Measurements from ENCODE around the gene PRODH2.

The PRODH2 gene, protein sequence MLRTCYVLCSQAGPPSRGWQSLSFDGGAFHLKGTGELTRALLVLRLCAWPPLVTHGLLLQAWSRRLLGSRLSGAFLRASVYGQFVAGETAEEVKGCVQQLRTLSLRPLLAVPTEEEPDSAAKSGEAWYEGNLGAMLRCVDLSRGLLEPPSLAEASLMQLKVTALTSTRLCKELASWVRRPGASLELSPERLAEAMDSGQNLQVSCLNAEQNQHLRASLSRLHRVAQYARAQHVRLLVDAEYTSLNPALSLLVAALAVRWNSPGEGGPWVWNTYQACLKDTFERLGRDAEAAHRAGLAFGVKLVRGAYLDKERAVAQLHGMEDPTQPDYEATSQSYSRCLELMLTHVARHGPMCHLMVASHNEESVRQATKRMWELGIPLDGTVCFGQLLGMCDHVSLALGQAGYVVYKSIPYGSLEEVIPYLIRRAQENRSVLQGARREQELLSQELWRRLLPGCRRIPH

DNA sequence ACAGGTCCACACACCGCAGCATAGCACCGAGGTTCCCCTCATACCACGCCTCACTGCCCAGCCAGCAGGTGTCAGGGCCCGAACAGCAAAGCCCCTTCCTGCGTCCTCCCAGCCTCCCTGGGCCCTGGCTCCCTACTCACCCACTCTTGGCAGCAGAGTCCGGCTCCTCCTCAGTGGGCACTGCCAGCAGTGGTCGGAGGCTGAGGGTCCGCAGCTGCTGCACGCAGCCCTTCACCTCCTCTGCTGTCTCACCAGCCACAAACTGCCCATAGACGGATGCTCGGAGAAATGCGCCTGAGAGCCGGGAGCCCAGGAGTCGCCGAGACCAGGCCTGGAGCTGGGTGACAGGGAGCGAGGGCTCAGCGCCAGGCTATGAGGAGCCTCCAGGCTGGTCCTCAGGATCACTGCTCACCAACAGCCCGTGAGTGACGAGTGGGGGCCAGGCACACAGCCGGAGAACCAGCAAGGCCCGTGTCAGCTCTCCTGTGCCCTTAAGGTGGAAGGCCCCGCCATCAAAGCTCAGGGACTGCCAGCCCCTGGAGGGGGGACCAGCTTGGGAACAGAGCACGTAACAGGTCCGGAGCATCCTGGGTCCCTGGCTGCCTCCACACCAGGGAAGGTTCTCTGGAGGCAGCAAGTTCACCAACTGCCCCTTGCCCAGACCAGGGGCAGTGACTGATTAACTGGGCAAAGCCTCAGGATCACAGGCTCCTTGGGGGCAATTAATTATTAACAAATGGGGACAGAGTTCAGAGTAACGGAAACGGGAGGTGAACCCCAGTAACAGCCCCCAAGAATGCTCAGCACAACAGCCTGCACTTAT lies at the start of gene PRODH2:
Gene PRODH2 (minus strand): TSS at position 626 of the 823 bp plus-strand sequence. CDS start 40 bp downstream, at position 586.
- DNase-seq (ENCODE audit: low read depth), result no peak

DNA sequence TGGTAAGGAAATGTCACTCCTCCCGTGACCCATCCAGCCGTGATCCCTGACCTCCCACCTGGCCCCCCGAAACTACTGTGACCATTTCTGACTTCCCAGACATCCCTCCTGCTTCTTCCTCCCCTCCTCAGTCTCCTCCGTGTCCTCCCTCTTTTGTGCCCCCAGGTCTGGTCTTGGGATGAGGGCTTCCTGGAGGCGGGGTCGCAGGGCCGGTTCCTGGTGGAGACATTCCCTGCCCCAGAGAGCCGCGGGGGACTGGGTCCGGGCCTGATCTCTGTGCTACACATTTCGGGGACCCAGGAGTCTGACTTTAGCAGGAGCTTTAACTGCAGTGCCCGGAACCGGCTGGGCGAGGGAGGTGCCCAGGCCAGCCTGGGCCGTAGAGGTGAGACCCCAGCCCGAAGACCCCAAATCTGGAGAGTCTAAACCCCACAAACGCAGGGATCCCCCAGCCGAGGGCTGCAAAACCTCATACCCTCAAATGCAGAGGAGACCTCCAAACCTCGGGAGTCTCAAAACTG lies 49.1 kb upstream of the PRODH2 start:
- DNase-seq (ENCODE audit: low read depth), result no peak

DNA sequence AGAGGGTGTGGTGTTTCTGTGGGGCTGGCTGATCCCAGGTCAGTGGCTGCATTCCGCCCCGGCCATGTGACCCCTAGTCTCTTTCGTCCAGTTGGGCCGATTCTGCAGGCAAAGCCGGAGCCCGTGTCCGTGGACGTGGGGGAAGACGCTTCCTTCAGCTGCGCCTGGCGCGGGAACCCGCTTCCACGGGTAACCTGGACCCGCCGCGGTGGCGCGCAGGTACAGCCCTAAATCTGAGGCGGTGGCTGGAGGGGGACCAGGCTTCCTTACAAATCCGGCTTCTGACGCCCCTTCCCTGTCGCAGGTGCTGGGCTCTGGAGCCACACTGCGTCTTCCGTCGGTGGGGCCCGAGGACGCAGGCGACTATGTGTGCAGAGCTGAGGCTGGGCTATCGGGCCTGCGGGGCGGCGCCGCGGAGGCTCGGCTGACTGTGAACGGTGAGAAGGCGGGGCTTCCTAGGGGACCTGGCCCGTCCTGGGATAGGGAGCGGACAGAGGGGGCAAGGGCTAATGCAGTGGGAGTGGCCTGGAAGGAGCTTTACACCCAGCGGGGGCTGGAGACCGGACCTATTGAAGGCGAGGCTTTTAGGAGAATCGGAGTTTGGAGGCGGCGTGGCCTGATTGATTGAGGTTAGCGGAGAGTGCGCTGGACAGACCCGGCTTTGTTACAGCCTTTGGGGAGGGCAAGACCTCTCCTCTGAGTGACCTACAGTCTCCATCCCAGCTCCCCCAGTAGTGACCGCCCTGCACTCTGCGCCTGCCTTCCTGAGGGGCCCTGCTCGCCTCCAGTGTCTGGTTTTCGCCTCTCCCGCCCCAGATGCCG lies 48.4 kb upstream of the PRODH2 start:
- DNase-seq (ENCODE audit: low read depth), result no peak

DNA sequence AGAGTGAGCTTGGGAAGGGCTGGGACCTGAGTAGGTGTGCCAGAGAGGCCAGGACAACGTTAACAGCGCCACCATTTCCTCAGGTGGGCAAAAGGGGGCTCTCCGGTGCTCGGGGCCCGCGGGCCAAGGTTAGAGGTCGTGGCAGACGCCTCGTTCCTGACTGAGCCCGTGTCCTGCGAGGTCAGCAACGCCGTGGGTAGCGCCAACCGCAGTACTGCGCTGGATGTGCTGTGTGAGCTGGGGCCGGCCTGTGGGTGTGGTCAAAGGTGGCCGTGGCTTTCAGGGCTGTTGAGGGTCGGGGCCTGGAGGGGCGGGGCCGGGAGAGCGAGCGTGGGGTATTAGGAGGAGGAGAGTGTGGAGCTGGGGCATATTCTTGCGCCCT lies 47.8 kb upstream of the PRODH2 start:
- DNase-seq (ENCODE audit: low read depth), result no peak

DNA sequence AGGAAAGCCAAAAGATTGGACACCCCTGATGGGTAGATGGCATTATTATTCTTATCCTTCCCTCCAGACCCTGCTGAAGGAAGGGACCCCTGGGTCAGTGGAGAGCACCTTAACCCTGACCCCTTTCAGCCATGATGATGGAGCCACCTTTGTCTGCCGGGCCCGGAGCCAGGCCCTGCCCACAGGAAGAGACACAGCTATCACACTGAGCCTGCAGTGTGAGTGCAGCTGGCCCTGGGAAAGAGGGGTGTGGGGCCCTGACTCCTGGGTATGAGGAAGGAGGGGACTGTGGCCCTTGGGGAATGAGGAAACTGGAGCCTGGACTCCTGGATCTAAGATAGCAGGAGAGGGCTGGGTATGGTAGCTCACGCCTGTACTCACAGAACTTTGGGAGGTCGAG lies 46.8 kb upstream of the PRODH2 start:
- no peak for DNase-seq (ENCODE audit: low read depth)

DNA sequence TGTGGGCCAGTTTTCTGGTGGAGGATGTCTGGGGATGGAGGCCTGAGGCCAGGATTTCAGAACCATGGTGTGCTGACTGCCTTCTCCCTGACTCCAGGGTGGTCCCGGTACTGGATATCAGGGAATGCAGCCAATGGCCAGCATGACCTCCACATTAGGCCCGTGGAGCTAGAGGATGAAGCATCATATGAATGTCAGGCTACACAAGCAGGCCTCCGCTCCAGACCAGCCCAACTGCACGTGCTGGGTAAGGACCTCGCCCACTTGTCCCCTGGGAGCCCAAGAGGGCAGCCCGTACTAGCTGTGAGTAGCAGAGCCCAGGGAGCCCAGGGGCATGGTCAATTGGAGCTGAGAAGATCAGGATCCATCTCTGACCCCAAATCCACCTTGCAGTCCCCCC lies 45.7 kb upstream of the PRODH2 start:
- no peak for DNase-seq (ENCODE audit: low read depth)

DNA sequence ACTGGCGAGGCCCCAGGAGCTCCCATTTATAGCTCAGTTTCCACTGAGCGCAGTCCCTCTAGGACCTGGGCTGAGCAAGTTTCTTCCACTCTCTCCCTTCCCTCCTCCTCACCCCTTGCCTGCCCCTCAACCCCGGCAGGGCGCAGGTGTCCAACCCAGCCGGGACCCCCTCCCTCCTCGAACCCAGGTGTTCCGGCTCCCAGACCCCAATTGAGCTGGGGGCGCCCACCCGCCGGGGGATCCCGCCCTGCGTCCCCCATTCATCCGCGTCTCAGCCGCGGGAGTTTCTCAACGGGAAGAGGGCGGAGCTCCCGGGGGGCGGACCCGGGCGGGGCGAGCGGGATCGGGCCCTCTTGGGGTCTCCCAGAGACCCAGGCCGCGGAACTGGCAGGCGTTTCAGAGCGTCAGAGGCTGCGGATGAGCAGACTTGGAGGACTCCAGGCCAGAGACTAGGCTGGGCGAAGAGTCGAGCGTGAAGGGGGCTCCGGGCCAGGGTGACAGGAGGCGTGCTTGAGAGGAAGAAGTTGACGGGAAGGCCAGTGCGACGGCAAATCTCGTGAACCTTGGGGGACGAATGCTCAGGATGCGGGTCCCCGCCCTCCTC lies 44.0 kb upstream of the PRODH2 start, which contains the start of gene KIRREL2:
Gene KIRREL2 (plus strand): TSS at position 366 of the 604 bp plus-strand sequence. CDS start 209 bp downstream, at position 575.
- DNase-seq (ENCODE audit: low read depth), result no peak

DNA sequence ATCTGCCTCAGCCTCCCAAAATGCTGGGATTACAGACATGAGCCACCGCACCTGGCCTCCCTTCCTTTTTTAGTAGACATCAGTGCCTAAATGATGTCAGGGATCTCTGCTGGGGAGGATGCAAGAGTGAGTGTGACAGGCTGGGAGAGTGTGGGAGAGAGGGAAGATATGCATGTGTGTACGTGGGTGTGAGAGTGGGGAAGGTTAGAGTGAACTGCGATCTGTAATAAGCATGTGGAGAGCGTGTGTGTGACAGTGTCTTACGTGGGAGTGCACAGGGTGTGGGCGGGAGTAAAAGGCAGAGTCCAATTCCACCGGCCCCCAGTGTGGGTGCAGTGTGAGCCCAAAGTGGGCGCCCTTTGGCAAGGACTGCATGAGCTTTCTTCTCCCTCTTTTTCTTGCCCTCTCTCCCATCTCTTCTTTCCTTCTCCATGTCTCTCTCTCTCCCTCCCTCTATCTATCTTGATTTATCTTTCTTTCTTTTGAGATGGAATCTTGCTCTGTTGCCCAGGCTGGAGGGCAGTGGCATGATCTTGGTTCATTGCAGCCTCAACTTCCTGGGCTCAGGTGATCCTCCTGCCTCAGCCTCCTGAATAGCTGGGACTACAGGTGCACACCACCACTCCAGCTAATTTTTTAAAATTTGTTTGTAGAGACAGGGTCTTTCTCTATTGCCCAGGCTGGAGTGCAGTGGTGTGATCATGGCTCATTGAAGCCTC lies 40.6 kb upstream of the PRODH2 start:
- DNase-seq (ENCODE audit: low read depth), result no peak

DNA sequence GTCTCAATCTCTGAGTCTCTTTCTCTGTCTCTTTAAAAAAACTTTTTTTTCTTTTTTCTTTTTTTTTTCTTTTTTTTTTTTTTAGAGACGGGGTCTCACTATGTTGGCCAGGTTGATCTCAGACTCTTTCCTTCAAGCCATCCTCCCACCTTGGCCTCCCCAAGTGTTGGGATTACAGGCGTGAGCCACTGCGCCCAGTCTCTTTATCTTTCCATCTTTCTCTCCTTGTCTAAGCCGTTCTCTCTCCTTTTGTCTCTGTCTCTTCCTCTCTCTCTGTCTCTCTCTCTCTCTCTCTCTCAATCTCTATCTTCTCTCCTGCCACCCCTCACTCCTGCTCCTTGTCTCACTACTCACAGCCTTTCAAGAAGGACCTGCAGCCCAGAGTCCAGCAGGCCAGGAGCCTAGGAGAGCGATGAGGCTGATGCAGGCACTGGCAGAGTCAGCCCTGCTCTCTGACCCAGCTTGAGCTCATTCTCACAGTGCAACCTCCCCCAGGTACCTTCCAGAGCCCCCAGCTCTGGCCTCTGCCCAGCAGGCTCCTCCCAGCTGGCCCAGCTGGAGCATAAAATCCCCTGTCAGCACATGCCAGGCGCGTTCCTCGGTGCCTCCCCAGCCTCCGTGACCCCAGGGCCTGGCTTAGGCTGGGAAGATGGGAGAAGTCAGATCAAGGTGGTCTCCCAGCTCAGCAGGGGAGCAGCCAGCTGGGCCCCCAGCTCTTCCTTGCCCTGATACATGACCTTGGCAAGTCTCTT lies 39.6 kb upstream of the PRODH2 start, which contains the start of gene NPHS1:
Gene NPHS1 (minus strand): TSS at position 476 of the 752 bp plus-strand sequence. CDS start 667 bp downstream, outside the sequence.
- no peak for DNase-seq (ENCODE audit: low read depth)

DNA sequence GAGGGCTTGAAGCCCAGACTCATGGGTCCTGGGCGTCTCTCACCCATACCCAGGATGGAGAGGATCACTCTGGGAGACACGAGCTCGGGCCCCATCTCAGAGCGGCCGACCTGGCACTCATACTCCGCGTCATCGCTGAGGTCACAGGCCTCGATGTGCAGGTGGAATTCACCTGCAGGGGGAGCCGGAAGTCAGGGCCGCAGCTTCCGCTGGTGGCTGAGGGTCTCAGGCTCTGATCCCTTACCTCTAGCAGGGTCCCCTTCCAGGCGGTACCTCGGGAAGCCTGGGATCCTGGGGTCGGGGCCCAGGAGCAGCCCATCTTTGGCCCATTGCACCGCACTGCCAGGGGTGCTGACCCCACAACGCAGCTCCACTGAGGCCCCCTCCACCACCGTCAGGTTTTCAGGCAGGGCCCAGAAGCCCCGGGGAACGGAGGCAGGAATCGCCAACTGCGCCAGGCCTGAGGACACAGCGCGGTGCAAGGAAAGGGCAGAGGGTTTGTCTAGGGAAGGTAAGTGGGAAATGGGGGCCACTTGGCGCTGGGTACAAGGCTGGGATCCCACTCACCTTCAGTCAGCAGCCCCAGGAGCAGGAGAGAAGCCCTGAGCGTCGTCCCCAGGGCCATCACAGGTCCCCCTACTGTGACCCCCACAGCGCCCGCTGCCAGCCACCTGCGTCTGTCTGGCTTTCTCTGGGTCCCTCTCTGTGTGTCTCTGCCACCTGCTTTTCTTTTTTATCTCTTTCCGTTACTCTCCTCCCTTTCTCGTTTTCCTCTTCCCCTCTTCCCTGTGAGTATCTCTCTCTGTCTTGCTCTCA lies 38.8 kb upstream of the PRODH2 start:
- no peak for DNase-seq (ENCODE audit: low read depth)

DNA sequence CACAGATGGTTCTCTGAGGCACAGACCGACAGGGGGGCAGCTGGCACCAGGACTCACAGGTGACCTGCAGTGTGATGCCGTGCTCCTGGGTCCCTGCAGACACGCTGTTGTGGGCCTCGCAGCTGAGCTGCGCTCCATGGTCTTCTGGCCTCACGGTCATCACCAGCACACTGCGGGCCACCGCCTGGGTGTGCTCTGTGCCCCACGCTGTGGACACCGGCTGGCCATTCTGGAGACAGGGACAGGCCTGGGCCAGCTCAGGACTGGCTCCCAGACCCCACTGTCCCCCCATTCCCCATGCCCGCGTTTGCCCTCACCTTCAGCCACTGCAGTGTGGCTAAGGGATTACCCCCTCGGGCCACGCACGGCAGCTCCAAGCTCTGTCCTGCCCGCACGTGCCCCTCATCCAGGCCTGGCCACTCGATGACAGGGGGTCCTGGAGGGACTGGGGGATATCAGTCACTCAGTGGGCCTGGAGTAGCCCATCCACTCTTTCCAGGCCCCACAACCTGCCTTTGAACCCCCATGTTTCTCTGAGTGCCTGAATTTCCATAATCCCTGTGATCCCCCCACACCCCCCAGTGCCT lies 36.4 kb upstream of the PRODH2 start:
- DNase-seq (ENCODE audit: low read depth), result no peak

DNA sequence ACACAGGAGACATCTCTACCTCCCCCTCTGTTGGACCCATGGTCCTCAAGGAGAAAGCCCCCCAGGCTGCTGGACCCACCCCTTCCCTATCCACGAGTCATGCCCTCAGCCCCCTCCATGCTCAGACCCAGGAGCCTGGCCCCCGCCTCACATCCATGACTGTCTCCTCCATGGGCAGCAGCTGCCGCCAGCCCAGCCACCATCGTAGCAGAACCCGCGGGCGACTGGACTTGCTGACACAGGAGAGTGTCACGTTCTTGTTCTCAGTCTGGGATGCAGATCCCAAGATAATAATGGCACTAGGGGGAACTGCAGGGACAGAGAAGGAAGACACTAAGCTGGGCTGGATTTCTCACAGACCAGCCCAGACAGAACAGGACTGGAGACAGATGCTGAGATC lies 35.8 kb upstream of the PRODH2 start:
- DNase-seq (ENCODE audit: low read depth), result no peak

DNA sequence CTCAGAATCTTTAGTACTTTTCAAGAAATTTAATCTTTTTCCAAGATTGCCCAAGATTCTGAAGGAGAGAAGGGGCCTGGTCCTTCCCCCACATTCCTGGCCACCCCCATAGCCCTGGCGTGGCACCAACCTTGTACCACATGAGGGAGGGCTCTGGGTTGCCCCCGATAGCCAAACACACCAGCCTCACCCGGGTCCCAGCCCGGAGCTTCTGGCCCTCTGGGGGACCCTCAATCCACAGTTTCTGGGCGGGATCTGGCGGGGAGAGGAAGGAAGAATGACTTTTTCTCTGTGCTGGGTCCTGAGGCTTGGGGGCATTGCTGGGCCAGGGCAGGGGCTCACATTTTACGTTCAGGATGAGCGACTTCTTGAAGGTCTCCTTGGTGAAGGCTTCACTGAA lies 35.3 kb upstream of the PRODH2 start:
- no peak for DNase-seq (ENCODE audit: low read depth)

DNA sequence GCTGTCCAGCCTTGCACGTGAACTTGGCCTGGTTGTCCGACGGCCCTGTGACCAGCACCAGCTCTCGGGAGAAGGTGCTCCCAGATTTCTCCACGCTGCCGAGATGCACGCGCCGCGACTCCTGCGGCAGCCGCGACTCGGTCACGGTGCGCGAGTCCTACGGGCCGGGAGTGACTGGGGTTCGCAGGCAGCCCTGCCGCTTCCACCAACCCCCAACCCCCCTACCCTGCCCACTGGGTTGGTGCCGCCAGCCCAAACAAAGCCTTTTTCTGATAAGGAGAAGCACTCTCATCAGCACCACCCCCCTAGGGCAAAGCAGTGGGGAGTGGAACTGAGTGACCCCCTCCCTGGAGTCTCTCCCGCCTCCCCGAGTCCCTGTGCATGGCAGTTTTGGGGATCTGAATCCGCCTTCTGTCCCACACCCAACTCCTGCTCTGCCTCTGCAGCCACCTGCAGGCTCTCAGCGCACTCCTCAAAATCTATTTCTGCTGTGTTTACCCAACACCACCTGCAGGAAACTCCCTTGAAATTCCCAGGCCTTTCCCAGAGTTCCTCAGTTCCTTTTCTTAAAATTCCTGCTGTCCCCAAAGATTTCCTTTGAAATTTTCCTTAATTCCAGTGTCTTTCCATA lies 33.5 kb upstream of the PRODH2 start:
- DNase-seq (ENCODE audit: low read depth), result no peak

DNA sequence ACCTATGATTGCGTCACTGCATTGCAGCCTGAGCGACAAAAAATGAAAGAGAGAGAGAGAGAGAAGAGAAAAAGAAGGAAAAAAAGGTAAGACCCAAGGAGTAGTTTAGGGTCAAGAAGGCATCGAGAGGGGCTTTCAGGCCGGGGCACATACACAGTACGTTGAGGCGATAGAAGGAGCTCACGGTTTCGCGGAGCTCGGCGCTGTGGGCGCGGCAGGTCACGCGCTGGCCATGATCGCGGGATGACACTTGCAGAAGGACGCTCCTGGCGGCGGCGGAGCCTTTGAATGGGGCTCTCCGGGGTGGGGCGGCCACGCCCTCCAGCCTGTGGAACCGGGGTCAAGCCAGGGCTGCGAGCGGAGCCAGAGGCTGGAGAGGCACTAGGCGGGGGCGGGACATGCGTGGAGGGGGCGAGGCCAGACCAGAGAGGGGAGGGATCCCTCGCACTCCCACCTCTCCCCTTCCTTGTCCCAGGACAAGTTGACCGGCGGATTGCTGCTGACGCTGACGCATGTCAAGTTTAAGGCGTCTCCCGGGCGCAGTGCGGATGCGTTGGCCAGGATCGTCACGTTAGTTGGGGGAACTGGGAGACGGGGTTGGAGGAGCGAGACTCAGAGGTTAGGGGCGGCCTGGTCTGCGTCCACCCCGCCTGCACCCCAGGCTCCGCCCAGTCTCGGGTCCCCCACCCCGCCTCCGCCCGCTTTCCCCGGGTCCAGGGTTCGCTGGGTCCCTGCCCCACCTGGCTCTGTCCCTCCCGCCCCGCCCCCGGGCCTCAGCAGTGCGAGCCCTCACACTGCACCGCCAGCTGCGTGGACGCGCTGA lies 32.8 kb upstream of the PRODH2 start:
- no peak for DNase-seq (ENCODE audit: low read depth)

DNA sequence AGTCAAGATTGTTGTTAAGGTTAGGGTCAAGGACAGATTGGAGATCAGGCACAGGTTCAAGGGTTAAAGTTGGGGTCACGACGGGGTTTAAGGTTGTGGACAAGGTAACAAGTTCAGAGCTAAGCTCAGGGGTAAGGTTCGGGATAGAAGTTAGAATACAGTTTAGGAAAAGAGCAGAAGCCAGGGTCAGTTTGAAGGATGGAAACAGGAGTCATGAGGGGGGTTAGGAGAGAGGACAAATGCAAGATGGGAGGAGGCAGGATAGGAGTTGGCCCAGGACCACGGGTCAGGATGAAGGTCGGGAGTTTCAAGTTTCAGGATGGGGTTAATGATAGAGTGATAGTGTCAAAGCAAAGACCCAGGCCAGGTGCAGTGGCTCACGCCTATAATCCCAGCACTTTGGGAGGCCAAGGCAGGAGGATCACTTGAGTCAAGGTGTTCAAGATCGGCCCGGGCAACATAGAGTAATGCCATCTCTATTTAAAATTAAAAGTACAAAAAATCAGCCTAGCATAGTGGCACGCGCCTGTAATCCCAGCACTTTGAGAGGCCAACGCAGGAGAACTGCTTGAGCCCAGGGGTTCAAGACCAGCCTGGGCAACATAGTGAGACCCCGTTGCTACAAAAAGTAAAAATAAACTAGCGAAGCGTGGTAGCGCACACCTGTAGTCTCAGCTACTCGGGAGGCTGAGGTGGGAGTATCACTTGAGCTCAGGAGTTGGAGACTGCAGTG lies 32.0 kb upstream of the PRODH2 start:
- DNase-seq (ENCODE audit: low read depth), result no peak
